ENCODE data around the gene TRIM10. TPM values are rescaled to one million over a fixed set of nuclear protein-coding genes. Genes with fewer than 3 reads are reported as not detected.
"Not testable (repeated sequence)": the region's sequence is repeated elsewhere in the genome, so short reads cannot be mapped to it uniquely, and the experiment has no call there.

The TRIM10 gene
- polyA plus RNA-seq, 1 donor, result 0.86 TPM

- no peak for DNase-seq
These were observed 8.0 kb downstream of the TRIM10 start for GRCh38 chr6:30152910-30153610.

GRCh38 chr6:30152016-30152673 is 8.9 kb downstream of the TRIM10 start:
- DNase-seq, result no peak

- no peak for DNase-seq
These were observed 9.4 kb downstream of the TRIM10 start for GRCh38 chr6:30151580-30151979.

GRCh38 chr6:30150671-30151395 is 10.2 kb downstream of the TRIM10 start:
- DNase-seq, result no peak

GRCh38 chr6:30149858-30150550 is 11.0 kb downstream of the TRIM10 start:
- DNase-seq, result no peak

GRCh38 chr6:30149234-30149633 is 11.8 kb downstream of the TRIM10 start:
- no peak for DNase-seq

- no peak for DNase-seq
These were observed 13.9 kb downstream of the TRIM10 start for GRCh38 chr6:30147096-30147495.

GRCh38 chr6:30145818-30146217 is 15.2 kb downstream of the TRIM10 start:
- no peak for DNase-seq

GRCh38 chr6:30144811-30145210 is 16.2 kb downstream of the TRIM10 start:
- no peak for DNase-seq

GRCh38 chr6:30143780-30144179 is 17.2 kb downstream of the TRIM10 start:
- no peak for DNase-seq

GRCh38 chr6:30142665-30143064 is 18.3 kb downstream of the TRIM10 start:
- no peak for DNase-seq

- DNase-seq, result not testable (repeated sequence)
These were observed 20.8 kb downstream of the TRIM10 start for GRCh38 chr6:30140240-30140639.

- DNase-seq, result no peak
These were observed 24.3 kb downstream of the TRIM10 start for GRCh38 chr6:30136570-30137286.

- DNase-seq, result no peak
These were observed 25.3 kb downstream of the TRIM10 start, which contains the start of gene TRIM40 for GRCh38 chr6:30135757-30136156. TRIM40 (plus strand) TSS chr6:30136140; CDS start chr6:30137037, 897 bp downstream.

GRCh38 chr6:30135147-30135546 is 25.9 kb downstream of the TRIM10 start:
- DNase-seq, result no peak

- no peak for DNase-seq
These were observed 29.0 kb downstream of the TRIM10 start for GRCh38 chr6:30131947-30132497.

- peak; percentile 72 for DNase-seq
These were observed 29.8 kb downstream of the TRIM10 start for GRCh38 chr6:30130887-30131862.

GRCh38 chr6:30130179-30130679 is 30.8 kb downstream of the TRIM10 start:
- DNase-seq, result no peak

- DNase-seq, result no peak
These were observed 31.5 kb downstream of the TRIM10 start for GRCh38 chr6:30129265-30130178.

Data from hindlimb muscle (tissue), 1 donor.